Activated T-cell treated with anti-CD3 and anti-CD28 coated beads for 24 hours (primary cell): ENCODE results near the gene LY6G6D.

Experiments
- DNase-seq: peaks from one replicate; pipeline ENCODE4 v3.0.0-alpha.2; 2020; ENCODE audit warnings: low read depth

Gene LY6G6D

GRCh38 chr6:31715022-31715958 is at the start of gene LY6G6D:
Gene LY6G6D, plus strand, starts transcription at chr6:31715348. Its CDS starts 8 bp downstream, at chr6:31715356.
- DNase-seq: no peak

DNA sequence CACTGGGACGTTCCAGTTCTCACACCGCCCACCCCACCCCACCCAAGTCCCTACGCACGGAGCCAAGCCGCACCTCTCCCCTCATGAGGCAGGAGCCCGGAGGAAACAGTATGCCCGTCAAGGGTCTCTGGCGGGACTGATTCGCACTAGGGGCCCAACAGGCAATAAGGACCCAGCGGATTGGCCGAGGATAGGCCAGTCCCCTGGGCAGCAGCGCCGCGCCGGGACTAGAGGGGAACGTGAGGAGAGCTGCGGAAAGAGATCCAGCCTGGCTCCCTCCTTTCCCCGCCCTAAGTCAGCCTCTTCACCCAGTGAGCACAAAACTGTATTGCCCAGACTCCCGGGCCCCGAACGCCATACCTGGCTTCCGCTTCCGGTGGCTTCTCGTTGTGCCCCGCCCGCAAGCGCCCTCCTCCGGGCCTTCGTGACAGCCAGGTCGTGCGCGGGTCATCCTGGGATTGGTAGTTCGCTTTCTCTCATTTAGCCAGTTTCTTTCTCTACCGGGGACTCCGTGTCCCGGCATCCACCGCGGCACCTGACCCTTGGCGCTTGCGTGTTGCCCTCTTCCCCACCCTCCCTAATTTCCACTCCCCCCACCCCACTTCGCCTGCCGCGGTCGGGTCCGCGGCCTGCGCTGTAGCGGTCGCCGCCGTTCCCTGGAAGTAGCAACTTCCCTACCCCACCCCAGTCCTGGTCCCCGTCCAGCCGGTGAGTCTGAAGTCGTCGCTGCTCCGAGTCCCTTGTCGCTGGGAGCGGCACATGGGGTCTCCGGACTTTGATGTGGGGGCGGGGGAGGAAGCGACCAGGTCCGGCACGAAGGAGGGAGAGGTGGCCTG is 49.4 kb upstream of the LY6G6D start, which contains the start of gene CSNK2B:
TSS of gene CSNK2B (plus strand) at position 580 of the 836 bp plus-strand sequence. CDS start 752 bp downstream, outside the sequence.
- peak; percentile 98 for DNase-seq

DNA sequence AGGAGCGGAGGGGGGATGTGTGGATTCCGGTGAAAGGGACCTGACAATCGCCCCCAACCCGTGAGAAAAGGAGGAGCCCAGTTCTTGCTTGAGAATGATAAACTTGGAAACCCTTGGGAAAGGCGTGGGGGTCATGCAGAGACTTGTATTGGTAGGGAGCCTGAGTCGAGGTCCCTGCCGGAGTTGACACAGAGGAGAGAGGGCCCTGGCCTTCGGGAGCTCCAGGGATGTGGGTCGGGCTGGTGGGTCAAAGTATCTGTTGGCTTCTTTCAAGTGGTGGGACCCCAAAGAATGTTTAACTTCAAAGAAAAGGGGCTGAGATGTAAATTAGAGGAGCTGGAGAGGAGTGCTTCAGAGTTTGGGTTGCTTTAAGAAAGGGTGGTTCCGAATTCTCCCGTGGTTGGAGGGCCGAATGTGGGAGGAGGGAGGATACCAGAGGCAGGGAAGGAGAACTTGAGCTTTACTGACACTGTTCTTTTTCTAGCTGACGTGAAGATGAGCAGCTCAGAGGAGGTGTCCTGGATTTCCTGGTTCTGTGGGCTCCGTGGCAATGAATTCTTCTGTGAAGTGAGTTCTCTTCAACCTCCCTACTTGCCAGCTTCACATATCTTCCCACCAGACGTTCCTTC is 48.7 kb upstream of the LY6G6D start:
- DNase-seq: no peak

- no peak for DNase-seq
Observed at GRCh38 chr6:31669676-31670075, 45.5 kb upstream of the LY6G6D start, which contains the start of gene LY6G5B. Gene LY6G5B, plus strand, starts transcription at chr6:31669976. Its CDS starts 975 bp downstream, at chr6:31670951.

- DNase-seq: no peak
Observed at GRCh38 chr6:31676322-31676903, 38.7 kb upstream of the LY6G6D start.

GRCh38 chr6:31676904-31677303 is 38.2 kb upstream of the LY6G6D start:
- no peak for DNase-seq

DNA sequence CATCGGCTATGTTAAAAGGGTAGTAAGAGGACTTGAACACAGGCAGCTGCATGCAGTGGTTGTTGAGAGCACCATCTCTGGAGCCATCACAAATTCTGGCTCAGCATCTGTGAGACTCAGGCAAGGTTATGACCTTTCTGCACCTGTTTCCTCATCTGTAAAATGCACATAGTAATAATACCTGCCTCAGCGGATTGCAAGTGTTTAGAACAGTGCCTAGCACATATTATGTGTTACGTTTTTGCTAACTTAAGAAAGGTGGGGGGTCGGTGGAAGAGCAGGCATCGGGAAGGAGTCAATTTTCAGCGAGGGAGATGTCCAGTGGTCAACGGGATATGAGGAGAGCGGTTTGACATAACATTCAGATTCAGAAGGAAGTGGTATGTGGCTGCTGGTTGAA is 37.2 kb upstream of the LY6G6D start:
- no peak for DNase-seq

DNA sequence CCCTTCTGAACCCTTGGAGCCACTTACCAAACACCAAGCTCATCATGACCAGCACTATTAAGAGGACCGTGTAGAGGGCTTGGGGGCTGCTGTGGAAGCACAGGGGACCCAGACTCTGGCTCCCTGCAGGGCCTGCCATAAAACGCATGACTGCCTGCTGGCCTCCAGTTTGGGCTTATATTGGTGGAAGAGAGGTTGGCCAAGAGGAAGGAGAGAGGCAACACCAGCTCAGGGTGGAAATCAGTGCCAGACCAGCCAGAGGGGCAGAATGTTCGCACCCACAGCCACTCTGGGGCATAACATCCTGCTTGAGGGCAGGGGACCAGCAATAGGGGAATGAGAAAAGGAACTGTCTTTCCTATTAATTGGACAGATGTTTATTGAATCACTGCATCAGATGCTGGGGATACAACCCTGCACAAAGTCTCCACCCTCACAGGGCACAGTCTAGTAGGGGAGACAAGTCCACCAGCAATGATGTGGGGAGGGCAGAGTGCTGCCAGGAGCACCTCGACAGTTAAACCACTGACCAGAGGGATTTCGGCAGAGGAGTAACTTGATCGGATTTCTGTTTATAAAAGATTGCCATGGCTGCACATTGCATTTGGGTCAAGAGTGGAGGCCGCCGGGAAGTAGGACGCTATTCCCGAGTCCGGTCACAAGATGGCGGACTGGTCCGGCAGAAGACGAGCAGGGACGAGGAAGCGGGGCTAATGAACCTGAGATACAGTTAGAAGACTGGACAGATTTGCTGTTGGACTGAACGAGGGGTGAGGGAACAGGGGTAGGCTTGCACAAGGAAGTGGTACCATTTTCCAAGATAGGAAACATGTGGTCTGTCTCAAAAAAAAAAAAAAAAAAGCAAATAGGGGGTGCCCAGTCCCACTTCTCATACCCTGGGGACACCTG is 34.7 kb upstream of the LY6G6D start, which contains the start of gene LY6G5C:
TSS of gene LY6G5C (minus strand) at position 842 of the 909 bp plus-strand sequence. CDS start at position 148, 694 bp downstream.
- DNase-seq: peak; percentile 55

- DNase-seq: no peak
Observed at GRCh38 chr6:31681135-31681671, 33.9 kb upstream of the LY6G6D start.

GRCh38 chr6:31683591-31683990 is 31.6 kb upstream of the LY6G6D start:
- no peak for DNase-seq

- DNase-seq: no peak
Observed at GRCh38 chr6:31686483-31686882, 28.7 kb upstream of the LY6G6D start.

DNA sequence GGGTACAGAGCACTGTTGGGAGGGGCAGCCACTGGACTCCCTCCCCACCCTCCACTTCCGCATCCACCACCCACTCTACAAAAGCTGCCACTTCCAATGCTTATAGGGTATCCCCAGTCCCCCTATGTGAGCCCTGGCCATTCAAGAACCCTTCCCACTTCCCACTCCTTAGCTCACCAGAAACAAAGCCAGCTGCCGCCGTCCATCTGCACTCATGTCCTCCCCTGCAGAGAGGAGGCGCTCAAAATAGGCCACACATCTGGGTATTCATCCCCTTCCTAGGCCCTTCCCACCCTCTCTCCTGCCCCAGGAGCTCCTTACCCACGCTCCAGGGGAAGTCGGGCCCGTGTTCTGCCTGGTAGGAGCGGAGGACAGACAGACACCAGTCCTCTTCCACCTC is 27.8 kb upstream of the LY6G6D start:
- no peak for DNase-seq

- no peak for DNase-seq
Observed at GRCh38 chr6:31687860-31688693, 27.1 kb upstream of the LY6G6D start.

- DNase-seq: no peak
Observed at GRCh38 chr6:31689249-31690110, 25.7 kb upstream of the LY6G6D start.

- DNase-seq: no peak
Observed at GRCh38 chr6:31690231-31691077, 24.7 kb upstream of the LY6G6D start.

- no peak for DNase-seq
Observed at GRCh38 chr6:31691078-31691463, 24.1 kb upstream of the LY6G6D start.

- DNase-seq: no peak
Observed at GRCh38 chr6:31691564-31692108, 23.5 kb upstream of the LY6G6D start.
